Measurements from ENCODE around the gene MED15.
"Not testable (repeated sequence)": the region's sequence is repeated elsewhere in the genome, so short reads cannot be mapped to it uniquely, and the experiment has no call there.

Gene MED15

DNA sequence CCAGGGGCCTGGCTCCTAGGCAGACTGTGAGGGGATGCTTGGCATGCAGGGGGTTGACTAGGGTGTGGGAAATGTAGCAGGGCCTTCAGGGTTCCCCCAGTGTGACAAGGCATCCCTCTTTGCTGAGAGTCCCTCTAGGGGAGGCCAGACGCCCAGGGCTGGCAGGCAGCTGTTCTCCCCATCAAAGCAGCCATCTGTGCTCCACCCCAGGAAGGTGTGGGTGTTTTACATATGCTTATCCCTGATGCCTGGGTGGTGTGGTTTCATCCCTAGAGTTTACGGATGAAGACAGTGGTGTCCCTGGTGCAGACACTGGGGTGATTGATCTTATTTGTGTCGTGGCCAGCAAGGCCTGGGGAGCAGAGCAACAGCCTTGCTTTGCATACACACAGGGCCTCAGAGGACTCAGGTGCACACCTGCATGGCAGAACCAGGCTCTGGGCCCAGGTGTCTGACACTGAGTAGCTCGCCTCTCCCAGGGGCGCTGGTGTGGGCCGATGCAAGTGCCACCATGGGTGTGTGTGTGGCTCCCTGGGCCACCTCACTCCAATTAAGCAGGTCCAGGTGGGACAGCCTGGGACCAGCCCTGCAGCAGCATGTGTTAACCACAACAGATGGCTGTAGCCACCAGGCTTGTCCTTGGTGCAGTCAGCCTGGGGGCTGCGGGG lies 74.2 kb downstream of the MED15 start:
- no peak for DNase-seq (ENCODE audit: low read depth in 4 of 4, low spot score in 1 of 4)

- DNase-seq (ENCODE audit: low read depth in 4 of 4, low spot score in 1 of 4), result no peak
These were observed 74.7 kb downstream of the MED15 start for GRCh38 chr22:20582171-20582511.

GRCh38 chr22:20582520-20583361 lies 75.3 kb downstream of the MED15 start:
- no peak for DNase-seq (ENCODE audit: low read depth in 4 of 4, low spot score in 1 of 4)

GRCh38 chr22:20583471-20583922 lies 76.1 kb downstream of the MED15 start:
- no peak for DNase-seq (ENCODE audit: low read depth in 4 of 4, low spot score in 1 of 4)

DNA sequence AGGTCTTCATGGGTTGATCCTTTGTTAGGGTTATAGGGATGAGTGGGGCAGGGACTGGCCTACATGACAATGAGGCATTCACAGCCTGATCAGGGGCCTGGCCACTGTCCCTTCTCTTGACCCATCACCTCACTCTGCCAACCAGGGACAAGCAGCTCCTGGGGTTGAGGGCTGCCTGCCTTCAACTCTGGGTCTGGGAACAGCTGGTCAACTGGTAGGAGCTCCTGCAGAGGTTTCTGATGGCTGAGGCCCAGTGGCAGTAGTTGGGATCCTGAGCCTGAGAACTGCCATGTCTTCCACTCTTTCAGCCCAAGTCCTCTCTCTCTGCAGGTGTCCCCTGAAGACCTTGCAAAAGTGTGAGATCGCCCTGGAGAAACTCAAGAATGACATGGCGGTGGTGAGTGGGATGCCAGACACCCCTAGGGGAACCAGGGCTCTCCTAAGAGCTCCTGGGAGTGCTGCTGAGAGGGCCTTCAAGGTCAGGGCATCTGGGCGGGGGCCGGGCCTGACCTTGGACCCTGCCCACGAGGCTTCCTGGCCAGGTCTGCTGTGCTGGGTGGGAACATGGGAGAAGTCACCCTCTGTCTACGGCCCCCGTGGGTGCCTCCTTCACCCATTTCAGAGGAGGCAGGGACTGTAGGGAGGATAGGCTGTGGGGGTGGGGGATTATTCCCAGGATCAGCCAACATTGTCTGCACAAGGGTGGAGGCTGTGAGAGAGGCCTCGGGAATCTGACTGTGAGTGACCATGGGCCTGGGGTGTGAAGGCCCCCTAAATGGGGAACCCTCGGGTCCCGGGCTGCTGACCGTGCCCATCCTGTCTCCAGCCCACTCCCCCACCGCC lies 76.8 kb downstream of the MED15 start:
- DNase-seq (ENCODE audit: low read depth in 4 of 4, low spot score in 1 of 4), result no peak

GRCh38 chr22:20584872-20585638 lies 77.6 kb downstream of the MED15 start:
- no peak for DNase-seq (ENCODE audit: low read depth in 4 of 4, low spot score in 1 of 4)

GRCh38 chr22:20585639-20586402 lies 78.4 kb downstream of the MED15 start:
- DNase-seq (ENCODE audit: low read depth in 4 of 4, low spot score in 1 of 4), result no peak

DNA sequence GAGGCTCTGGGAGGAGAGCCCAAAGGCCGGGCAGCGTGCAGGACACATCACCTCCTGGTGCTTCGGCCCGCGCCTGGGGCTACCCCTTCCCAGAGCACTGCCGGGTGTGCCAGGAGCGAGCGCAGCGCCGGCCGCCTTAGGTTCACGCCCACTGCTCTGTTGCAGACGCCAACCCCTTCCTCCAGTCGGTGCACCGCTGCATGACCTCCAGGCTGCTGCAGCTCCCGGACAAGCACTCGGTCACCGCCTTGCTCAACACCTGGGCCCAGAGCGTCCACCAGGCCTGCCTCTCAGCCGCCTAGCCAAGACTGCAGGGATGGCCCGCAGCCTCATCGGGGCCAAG lies 79.0 kb downstream of the MED15 start:
- DNase-seq (ENCODE audit: low read depth in 4 of 4, low spot score in 1 of 4), result no peak

- DNase-seq (ENCODE audit: low read depth in 4 of 4, low spot score in 1 of 4), result no peak
These were observed 80.0 kb downstream of the MED15 start for GRCh38 chr22:20587206-20587958.

GRCh38 chr22:20588092-20588842 lies 80.9 kb downstream of the MED15 start:
- DNase-seq (ENCODE audit: low read depth in 4 of 4, low spot score in 1 of 4), result no peak

DNA sequence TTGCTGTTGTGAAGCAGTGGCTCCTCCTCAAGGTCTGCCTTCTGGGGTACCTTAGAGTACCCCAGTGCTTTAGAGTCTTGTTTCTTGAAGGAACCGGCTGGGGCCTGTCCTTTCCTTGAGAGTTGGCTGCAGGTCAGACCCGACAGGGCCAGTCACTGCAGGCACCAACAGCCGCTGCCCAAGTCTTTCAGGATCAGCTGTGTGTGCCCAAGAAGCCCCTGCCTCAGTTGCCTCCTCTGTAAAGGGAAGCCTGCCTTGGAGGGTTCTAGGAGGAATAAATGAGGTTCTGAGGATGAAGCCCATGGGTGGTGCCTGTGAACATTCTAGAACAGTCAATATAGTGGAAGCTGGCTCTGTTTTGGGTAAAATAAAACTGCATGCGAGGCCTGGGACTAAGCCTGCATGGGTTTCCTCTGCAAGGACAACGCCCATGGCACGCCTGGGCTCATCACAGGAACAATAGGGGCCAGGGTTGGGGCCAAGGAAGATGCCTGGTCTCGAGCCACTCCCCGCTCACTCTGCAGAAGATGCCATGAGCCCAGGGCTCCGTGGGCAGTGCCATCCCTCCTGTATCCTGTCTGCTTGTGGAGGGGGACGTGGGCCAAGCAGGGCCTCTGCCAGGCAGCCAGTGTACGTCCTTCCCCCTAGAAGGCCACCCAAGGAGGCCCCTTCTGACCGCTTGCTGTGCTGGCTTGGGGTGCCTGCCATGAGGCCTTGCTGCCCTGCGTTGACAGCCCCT lies 81.6 kb downstream of the MED15 start:
- no peak for DNase-seq (ENCODE audit: low read depth in 4 of 4, low spot score in 1 of 4)

- no peak for DNase-seq (ENCODE audit: low read depth in 4 of 4, low spot score in 1 of 4)
These were observed 82.4 kb downstream of the MED15 start for GRCh38 chr22:20589614-20590476.

GRCh38 chr22:20590477-20591294 lies 83.3 kb downstream of the MED15 start:
- no peak for DNase-seq (ENCODE audit: low read depth in 4 of 4, low spot score in 1 of 4)

- no peak for DNase-seq (ENCODE audit: low read depth in 4 of 4, low spot score in 1 of 4)
These were observed 83.9 kb downstream of the MED15 start for GRCh38 chr22:20591295-20591645.

- no peak for DNase-seq (ENCODE audit: low read depth in 4 of 4, low spot score in 1 of 4)
These were observed 84.4 kb downstream of the MED15 start for GRCh38 chr22:20591660-20592310.

GRCh38 chr22:20594038-20594437 lies 86.6 kb downstream of the MED15 start:
- not testable (repeated sequence) for DNase-seq (ENCODE audit: low read depth in 4 of 4, low spot score in 1 of 4)

All from stimulated activated CD4-positive, alpha-beta T cell treated with anti-CD3 and anti-CD28 coated beads, Interleukin-1b, Interleukin-23, amount 100 ng/mL, for 24 hours (primary cell).